ENCODE measurements around the gene NPAS4. TPM values are rescaled to one million over a fixed set of nuclear protein-coding genes. Genes with fewer than 3 reads are reported as not detected.
"Not testable (repeated sequence)": the region's sequence is repeated elsewhere in the genome, so short reads cannot be mapped to it uniquely, and the experiment has no call there.

Gene NPAS4
- total RNA-seq (under 1 TPM; 0.09 to 0.84 (median 0.14) TPM), polyA plus RNA-seq (0.84 TPM)
- long read RNA-seq, donor 1, result 0 reads
- long read RNA-seq, donor 2, result 0 reads
- long read RNA-seq, donor 3, result 0 reads
- long read RNA-seq, donor 4, result 0 reads

GRCh38 chr11:66420671-66421476 is at the start of gene NPAS4:
Gene NPAS4 (plus strand): TSS chr11:66421035. CDS start chr11:66421180, 145 bp downstream.
- H3K4me1 ChIP-seq (ENCODE audit: control insufficient read depth, insufficient read depth, low read length), result peaks cover 15% of the 10 kb centered on the region
- H3K27ac ChIP-seq (ENCODE audit: low read length), result no peak within 1 kb of the TSS
- H3K9me3 ChIP-seq (ENCODE audit: control insufficient read depth, low read length), result no peaks in the 10 kb centered on the region
- ATAC-seq (no peak), DNase-seq (no peak)
- no peak within 1 kb of the TSS for H3K4me3 ChIP-seq (ENCODE audit: low read length)
- intact Hi-C loops (cut with DNase I), result no loop called here
- no peaks in the 10 kb centered on the region for H3K27me3 ChIP-seq (ENCODE audit: control insufficient read depth, insufficient read depth)
- WGBS, result 6% methylated on average over 71 of the region's 71 CpGs

DNA sequence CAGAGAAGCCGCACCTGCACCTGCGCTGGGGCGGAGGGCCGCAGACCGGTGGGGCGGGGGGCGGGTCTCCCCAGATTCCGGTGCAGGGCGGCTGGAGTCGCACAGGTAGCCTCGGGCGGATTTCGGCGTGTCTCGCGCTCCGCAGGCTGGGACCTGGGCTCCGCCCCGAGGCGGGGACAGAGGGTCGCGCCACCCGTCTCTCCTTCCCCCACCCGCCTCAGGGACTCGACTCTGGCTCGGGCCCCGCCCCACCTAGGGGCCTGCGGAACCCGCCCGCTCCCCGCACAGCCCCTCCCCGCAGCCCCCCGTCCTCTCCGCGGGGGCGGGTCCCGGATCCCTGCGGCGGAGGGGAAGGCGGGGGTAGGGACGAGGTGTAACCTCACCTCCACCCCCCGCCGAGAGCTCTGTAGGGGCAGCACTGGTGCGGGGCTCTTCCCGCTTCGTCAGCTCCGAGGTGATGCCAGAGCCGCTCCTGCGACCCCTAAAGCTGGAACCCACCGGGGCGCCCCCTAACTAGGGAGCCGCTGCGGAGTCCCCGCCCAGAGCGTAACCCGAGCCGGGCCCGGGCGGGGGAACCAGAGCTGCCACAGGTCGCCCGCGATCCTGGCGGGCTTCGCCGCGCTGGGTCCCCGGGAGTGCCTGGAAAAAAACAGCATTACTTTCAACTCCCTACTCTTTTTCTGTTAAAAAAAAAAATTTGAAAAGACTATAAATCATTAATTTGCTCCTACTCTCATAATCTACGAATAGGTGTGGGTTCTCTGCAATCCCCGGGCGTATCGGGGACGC is 49.0 kb upstream of the NPAS4 start, which contains the start of gene SLC29A2:
Gene SLC29A2 (minus strand): TSS at position 134 of the 789 bp plus-strand sequence. CDS start 169 bp downstream, outside the sequence.
- WGBS, result under 1% methylated on average over 72 of the region's 72 CpGs
- H3K9me3 ChIP-seq (ENCODE audit: control insufficient read depth, low read length), result no peaks in the 10 kb centered on the region
- H3K4me1 ChIP-seq (ENCODE audit: control insufficient read depth, insufficient read depth, low read length), result peaks cover 6% of the 10 kb centered on the region
- peak; percentile 65 to 90 (median 87) for DNase-seq
- H3K4me3 ChIP-seq (ENCODE audit: low read length), result peak within 1 kb of the TSS; percentile 59
- H3K27ac ChIP-seq (ENCODE audit: low read length), result peak within 1 kb of the TSS; percentile 87
- ATAC-seq, result peak; percentile 83 to 85
- intact Hi-C loops (cut with DNase I), result loop anchor here in 1 of 4 donors (2.0 kb wide), 1 partner anchor 55 kb away; the partner anchor contains the start of gene CD248
- H3K27me3 ChIP-seq (ENCODE audit: control insufficient read depth, insufficient read depth), result no peaks in the 10 kb centered on the region

DNA sequence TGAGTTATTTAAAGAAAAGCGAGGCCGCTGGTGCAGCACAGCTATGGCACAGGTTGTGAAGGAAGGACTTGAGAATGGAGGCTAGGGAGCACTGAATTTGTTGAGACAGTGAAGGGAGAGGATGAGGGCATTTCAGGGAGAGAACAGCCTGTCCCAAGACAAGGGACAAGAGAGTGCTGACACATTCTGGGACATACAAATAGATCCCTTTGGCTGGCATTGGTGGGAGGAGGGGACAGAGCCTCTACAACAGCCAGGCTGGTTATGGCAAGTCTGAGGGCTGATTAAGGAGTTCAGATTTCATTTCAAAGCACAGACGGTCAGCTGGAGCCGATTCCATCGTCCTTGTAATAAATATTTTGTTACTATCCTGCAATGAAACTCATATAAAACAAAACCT is 47.6 kb upstream of the NPAS4 start:
- peak overlapping the region; percentile 80 for H3K27ac ChIP-seq (ENCODE audit: low read length)
- H3K9me3 ChIP-seq (ENCODE audit: control insufficient read depth, low read length), result no peaks in the 10 kb centered on the region
- peak in 2 of 3 donors; percentile 39 to 70 for DNase-seq
- H3K4me1 ChIP-seq (ENCODE audit: control insufficient read depth, insufficient read depth, low read length), result peaks cover 6% of the 10 kb centered on the region
- peak; percentile 54 to 67 for ATAC-seq
- 51% methylated on average over 5 of the region's 5 CpGs for WGBS
- no peaks in the 10 kb centered on the region for H3K27me3 ChIP-seq (ENCODE audit: control insufficient read depth, insufficient read depth)
- H3K4me3 ChIP-seq (ENCODE audit: low read length), result no peak overlapping the region
- intact Hi-C loops (cut with DNase I), result no loop called here

DNA sequence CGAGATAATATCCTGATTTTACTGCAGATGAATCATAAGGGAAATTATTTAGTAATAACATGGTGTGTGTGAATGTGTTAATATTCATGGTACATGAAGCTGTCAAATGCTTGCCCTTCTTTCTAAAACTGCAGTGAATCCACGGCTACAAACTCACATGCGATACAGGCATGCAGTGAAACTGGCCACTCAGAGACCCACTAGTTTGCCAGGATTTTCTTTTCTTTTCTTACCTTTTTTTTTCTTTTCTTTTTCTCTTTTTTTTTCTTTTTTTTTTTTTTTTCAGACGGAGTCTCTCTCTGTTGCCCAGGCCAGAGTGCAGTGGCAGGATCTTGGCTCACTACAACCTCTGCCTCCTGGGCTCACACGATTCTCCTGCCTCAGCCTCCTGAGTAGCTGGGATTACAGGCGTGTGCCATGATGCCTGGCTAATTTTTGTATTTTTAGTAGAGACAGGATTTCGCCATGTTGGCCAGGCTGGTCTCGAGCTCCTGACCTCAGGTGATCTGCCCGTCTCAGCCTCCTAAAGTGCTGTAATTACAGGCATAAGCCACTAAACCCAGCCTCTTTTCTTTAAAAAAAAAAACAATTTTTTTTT is 47.0 kb upstream of the NPAS4 start:
- H3K4me3 ChIP-seq (ENCODE audit: low read length); H3K27me3 ChIP-seq (ENCODE audit: control insufficient read depth, insufficient read depth); H3K4me1 ChIP-seq (ENCODE audit: control insufficient read depth, insufficient read depth, low read length); ATAC-seq; H3K9me3 ChIP-seq (ENCODE audit: control insufficient read depth, low read length); DNase-seq; intact Hi-C loops (cut with DNase I): not testable (repeated sequence)
- 57% methylated on average over 9 of the region's 9 CpGs for WGBS
- H3K27ac ChIP-seq (ENCODE audit: low read length), result peak overlapping the region; percentile 50

GRCh38 chr11:66380264-66380663 is 40.6 kb upstream of the NPAS4 start:
- not testable (repeated sequence) for H3K27ac ChIP-seq (ENCODE audit: low read length); H3K4me1 ChIP-seq (ENCODE audit: control insufficient read depth, insufficient read depth, low read length); DNase-seq; H3K27me3 ChIP-seq (ENCODE audit: control insufficient read depth, insufficient read depth); ATAC-seq; H3K9me3 ChIP-seq (ENCODE audit: control insufficient read depth, low read length); H3K4me3 ChIP-seq (ENCODE audit: low read length)
- 24% methylated on average over 7 of the region's 7 CpGs for WGBS
- intact Hi-C loops (cut with DNase I), result loop anchor here in 1 of 4 donors (10.0 kb wide), 1 partner anchor 65 kb away; the partner anchor contains the start of gene CD248

DNA sequence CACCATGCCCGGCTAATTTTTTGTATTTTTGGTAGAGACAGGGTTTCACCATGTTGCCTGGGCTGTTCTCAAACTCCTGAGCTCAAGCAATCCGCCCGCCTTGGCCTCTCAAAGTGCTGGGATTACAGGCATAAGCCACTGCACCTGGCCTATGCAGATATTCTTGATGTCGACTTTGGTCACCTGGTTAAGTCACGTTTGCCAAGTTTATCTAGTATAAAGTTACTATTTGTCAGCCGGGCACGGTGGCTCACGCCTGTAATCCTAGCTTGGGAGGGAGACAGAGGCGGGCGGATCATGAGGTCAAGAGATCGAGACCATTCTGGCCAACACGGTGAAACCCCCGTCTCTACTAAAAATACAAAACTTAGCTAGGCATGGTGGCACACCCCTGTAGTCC is 36.5 kb upstream of the NPAS4 start:
- H3K9me3 ChIP-seq (ENCODE audit: control insufficient read depth, low read length); H3K4me1 ChIP-seq (ENCODE audit: control insufficient read depth, insufficient read depth, low read length); H3K27ac ChIP-seq (ENCODE audit: low read length); ATAC-seq; H3K4me3 ChIP-seq (ENCODE audit: low read length); H3K27me3 ChIP-seq (ENCODE audit: control insufficient read depth, insufficient read depth); DNase-seq: not testable (repeated sequence)
- intact Hi-C loops (cut with DNase I), result loop anchor here in 1 of 4 donors (10.0 kb wide), 1 partner anchor 70 kb away; the partner anchor contains the start of gene CD248
- WGBS, result 87% methylated on average over 13 of the region's 13 CpGs

GRCh38 chr11:66386171-66387069 is 34.4 kb upstream of the NPAS4 start:
- peak; percentile 68 to 72 for ATAC-seq
- WGBS, result 7% methylated on average over 20 of the region's 20 CpGs
- H3K4me3 ChIP-seq (ENCODE audit: low read length), result no peak overlapping the region

DNA sequence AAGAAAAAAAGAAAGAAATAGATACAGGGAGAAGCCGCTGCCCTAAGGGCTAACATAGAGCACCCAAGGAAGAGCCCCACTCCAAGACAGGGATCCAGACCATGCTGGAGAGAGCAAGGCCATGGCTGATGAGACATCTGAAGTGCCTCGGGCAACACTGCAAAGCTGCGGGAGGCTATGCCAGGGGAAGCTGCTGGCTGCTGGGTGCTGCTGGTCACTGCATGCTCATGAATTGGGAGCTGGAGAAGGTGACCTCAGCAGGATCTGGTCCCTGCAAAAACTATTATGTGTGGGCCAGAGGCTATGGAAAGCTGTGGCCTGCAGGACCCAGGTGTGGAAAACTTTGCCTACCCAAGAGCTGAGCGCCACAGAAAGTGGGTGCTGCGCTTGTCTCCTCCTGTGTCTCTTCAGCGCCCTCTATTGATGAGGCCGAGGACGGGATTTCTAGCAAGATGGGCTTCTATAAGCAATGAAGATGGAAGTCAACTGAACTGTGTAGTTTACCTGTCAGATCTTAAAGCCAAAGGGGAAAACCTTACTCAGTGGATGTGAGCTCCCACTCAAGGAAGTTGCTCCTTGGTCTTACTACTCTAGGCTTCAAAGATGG is 32.0 kb upstream of the NPAS4 start:
- intact Hi-C loops (cut with DNase I), result loop anchor here in 3 of 4 donors (5.0 to 10.0 kb wide), 2 partner anchors 74 to 77 kb away; partner anchors contain the start of gene CD248 (in 1 of the 3)
- H3K4me3 ChIP-seq (ENCODE audit: low read length), result no peak overlapping the region
- no peaks in the 10 kb centered on the region for H3K9me3 ChIP-seq (ENCODE audit: control insufficient read depth, low read length)
- peak; percentile 63 to 83 (median 68) for DNase-seq
- no peaks in the 10 kb centered on the region for H3K4me1 ChIP-seq (ENCODE audit: control insufficient read depth, insufficient read depth, low read length)
- peak; percentile 56 to 62 for ATAC-seq
- no peaks in the 10 kb centered on the region for H3K27me3 ChIP-seq (ENCODE audit: control insufficient read depth, insufficient read depth)
- 29% methylated on average over 8 of the region's 8 CpGs for WGBS
- no peak overlapping the region for H3K27ac ChIP-seq (ENCODE audit: low read length)

More at GRCh38 chr11:66386171-66387069, 34.4 kb upstream of the NPAS4 start:
- no peaks in the 10 kb centered on the region for H3K4me1 ChIP-seq (ENCODE audit: control insufficient read depth, insufficient read depth, low read length)
- no peaks in the 10 kb centered on the region for H3K9me3 ChIP-seq (ENCODE audit: control insufficient read depth, low read length)
- peak; percentile 86 to 94 (median 91) for DNase-seq
- intact Hi-C loops (cut with DNase I), result loop anchor here in 3 of 4 donors (5.0 to 10.0 kb wide), 2 partner anchors 72 to 74 kb away; partner anchors contain the start of gene CD248 (in 1 of the 3)
- H3K27ac ChIP-seq (ENCODE audit: low read length), result no peak overlapping the region
- no peaks in the 10 kb centered on the region for H3K27me3 ChIP-seq (ENCODE audit: control insufficient read depth, insufficient read depth)

DNA sequence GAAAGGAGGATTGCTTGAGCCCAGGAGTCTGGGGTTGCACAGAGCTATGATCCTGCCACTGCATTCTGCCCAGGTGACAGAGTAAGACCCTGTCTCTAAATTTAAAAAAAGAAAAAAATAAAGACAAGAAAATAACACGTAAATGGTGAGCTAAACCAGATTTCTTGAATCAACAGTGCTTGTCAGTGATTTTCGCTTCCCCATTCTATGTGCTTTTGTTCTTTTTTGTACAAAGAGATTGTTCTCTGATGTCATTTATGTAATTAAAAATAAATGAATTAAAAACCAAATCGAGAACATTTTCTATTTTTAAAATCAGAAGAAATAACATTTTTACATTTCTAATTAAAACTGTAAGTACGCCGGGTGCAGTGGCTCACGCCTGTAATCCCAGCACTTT is 29.5 kb upstream of the NPAS4 start:
- Histone ChIP-seq H3K27me3 (ENCODE audit: control insufficient read depth, insufficient read depth) (no peaks in the 10 kb centered on the region), H3K4me3 (ENCODE audit: low read length) (no peak overlapping the region), H3K9me3 (ENCODE audit: control insufficient read depth, low read length) (no peaks in the 10 kb centered on the region), H3K4me1 (ENCODE audit: control insufficient read depth, insufficient read depth, low read length) (no peaks in the 10 kb centered on the region), H3K27ac (ENCODE audit: low read length) (no peak overlapping the region)
- no peak for DNase-seq
- ATAC-seq, result no peak
- intact Hi-C loops (cut with DNase I), result no loop called here
- WGBS, result 80% methylated on average over 6 of the region's 6 CpGs
